Stimulated activated naive CD4-positive, alpha-beta T cell (primary cell): ENCODE measurements around the gene EBP.
A peak's percentile ranks its signal among the peaks of the same experiment; 100 is the strongest.
"Not testable (repeated sequence)": the region's sequence is repeated elsewhere in the genome, so short reads cannot be mapped to it uniquely, and the experiment has no call there.

Source experiments
- DNase-seq, 6 experiments: peaks; one replicate each; lab custom pipeline; 2025; lab: John Stamatoyannopoulos, UW

Gene EBP

DNA sequence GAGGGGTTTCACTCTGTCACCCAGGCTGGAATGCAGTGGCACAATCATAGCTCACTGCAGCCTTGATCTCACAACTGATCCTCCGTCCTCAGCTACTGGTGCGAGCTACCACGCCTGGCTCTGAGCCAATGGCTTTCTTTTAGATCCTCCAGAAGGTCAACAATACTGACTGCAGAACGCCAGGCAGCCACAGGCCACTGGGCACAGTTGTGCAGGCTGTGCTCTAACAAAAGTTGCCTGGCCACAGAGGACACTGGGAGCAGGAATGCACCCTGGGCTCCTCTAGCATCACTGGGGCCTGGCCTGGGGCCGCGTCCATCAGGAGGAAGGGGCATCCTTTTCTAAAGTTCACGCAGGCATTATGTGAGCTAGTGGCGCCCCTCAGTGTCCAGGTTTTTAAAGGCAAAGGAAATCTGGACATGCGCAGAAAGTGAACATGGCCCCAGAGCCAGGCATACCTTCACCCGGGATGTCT, 27.7 kb upstream of the EBP start:
- no peak for DNase-seq

DNA sequence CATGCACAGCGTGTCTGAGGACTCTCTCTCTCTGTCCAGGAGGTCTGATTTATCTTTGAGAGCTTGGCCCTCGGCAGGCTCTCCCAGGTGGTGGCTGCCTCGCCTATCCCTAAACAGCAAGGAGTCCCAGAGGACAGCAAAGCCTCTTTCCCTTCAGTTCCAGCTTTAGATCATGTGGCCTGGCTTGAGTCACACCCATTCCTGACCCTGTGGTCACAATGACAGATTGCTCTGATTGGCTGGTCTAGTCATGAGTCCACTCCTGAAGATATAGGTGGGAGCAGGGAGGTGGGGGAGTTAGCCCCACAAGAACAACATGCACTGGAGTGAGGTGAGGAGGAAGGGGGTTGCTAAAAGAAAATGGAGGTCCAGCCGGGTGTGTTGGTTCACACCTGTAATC, 24.9 kb upstream of the EBP start:
- DNase-seq, result no peak

DNA sequence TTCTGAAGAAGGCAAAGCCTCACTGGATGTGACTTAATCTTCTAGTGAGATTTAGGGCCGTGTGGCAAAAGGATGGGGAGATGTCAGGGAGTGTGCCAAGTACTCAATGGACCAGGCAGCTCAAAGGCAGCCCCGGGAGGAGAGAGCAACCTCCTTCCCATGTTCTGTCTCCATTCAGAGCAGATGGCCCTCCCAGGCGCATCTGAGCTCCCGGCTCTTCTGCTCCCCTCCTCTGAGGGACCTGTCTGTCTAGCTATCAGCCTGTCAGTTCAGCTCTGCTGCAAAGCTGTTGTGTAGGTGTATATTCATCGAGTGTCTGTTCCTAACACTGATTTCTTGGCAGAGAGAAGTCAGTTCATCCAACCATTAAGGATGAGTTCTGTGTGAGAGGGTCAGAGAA, 23.7 kb upstream of the EBP start:
- DNase-seq, result no peak

DNA sequence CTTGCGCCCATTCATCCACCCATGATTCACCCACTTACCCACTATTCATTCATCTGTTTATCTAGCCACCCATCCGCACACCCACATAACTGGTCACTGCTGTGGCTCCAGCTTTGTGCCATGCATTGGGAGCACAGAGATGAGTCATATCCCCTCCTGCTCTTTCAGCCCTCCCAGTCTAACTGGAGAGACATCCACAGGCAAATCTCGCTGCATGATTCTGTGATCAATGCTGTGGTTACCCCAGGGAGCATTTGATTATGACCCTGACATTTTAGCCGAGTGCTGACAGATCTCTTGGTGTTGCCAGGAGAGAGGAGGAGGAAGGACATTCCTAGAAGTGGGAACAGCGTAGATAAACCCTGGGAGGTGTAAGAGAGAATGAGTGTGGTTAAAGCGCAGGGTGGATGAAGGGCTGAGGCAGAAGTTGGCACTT, 23.2 kb upstream of the EBP start:
- no peak for DNase-seq

DNA sequence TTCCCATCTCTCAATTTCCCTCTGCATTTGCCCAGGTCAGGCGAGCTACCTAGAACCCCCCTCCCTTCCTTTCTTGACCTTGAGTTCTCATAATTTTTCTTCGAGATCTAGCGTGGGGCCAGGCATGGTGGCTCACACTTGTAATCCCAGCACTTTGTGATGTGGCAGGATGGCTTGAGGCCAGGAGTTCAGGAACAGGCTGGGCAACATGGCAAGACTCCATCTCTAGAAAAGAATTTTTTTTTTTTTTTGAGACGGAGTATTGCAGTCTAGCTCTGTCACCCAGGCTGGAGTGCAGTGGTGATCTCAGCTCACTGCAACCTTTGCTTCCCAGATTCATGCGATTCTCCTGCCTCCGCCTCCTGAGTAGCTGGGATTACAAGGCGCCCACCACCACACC, 17.3 kb upstream of the EBP start:
- no peak for DNase-seq

DNA sequence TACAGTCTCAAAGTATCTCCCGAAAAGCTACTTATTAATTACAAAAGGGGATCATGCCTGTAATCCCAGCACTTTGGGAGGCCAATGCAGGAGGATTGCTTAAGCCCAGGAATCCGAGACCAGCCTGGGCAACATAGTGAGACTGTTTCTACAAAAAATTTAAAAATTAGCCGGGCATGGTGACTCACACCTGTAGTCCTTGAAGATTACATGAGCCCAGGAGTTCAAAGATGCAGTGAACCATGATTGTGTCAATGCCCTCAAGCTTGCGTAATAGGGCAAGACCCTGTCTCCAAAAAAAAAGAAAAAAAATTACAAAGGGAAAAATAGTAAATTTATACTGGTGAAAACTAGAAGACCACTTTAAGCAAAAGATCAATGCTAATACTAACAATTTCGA, 16.1 kb upstream of the EBP start:
- no peak for DNase-seq

DNA sequence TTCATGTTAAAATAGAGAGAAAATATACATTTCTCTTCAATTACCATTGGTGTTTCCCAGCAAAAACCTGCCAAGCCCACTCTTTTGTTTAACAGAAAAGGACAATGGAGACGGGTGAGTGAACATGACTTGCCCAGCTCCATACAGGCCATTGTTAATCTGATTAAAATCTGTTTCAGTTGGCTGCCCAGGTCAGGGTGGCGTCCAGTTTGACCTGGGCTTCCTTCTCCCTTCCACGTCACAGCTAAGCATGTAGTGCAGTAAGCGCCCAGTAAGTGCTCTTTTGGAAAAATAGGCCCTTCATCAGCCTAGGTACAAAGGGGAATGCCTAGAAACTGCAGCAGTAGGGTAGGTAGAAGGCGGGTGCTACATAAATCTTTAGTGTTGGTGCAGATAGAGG, 14.4 kb upstream of the EBP start:
- DNase-seq, result no peak

DNA sequence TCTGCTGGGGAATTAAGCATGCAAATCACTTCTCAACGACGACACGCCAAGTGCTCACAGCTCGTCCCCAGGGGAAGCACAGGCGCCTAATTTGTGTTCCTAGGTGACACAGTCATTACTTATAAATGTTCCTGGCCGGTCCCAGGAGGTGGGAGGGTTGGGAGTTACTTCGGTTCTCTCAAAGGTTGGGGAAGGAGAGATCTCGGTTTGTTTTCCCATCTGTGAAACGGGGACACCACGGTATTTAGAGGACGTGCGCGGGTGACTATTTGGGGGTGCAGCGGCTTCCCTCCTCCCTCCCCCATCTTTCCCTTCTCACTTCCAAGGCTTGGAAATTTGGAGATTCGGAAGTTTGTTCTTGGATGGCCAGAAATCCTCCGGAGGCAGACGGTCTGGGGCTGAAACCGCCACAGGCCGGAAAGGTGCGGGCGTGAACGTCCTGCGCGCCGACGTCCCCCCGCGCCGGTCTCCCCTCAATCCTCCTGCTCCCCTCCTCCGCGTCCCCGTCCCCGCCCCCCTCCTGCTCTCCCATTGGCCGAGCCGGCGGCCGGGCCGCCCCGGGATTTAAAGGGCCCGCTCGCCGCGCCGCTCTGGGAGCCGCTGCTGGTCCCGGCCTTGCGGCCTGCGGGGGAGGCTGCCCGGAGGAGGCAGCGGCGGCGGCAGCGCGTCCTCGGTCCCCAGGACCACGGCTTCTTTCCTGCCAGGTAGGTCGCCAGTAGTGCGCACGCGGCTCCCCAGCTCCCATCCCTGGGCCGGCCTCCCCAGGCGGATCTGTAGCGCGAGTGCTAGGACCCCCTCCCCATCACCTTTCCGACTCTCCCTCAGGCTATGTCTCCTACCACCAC, 13.0 kb upstream of the EBP start, which contains the start of gene PORCN:
Gene PORCN, plus strand, starts transcription at position 593 of the 845 bp plus-strand sequence. CDS start 829 bp downstream, outside the sequence.
- DNase-seq, result peak; percentile 35 to 77 (median 64)

DNA sequence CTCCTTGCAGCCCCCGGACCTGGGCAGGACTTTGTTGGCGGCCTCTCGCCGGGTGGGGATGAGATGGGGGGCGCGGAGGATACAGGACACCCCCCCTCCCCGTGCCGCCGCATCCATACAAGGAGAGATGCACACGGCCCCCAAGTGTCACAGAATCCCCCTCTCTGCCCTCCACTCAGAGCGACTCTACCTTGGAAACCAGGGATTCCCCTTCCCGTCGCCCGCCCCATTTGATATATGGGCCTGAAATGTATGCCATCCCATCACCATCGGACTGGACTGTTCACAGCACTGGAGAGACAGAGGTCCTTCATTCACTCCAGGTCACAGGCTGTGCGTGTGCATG, 12.4 kb upstream of the EBP start:
- DNase-seq, result peak in 2 of 6 experiments; percentile 4 to 12

DNA sequence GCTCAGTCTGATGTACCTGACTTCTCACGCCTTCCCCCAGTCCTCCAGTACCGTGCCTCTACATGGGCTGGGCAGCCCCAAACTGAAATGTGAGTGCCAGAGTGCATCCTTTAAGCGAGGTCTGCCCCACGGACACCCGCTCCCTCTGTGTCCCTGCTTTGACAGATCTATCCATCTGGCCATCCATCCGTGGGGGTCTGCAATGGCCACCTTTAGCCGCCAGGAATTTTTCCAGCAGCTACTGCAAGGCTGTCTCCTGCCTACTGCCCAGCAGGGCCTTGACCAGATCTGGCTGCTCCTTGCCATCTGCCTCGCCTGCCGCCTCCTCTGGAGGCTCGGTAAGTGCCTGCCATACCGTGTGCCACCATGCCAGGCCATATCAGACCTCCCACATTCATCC, 12.0 kb upstream of the EBP start:
- DNase-seq, result no peak

DNA sequence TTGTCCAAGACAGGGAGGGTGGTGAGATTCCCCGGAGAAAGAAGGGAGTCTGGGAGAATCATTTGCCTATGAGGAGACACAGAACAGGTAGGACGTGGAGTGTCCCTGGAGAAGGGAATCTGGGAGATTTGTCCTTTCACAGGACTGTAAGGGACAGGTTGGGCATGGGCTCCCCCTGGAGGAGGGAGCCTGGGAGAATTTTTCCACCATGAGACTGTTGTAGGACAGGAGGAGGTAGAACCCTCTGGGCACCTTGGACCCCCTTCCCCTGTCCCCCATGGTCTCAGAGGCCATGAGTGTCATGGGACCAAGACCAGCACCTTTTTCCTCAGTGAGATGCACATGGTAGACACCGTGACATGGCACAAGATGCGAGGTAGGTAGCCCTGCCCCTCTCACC, 10.0 kb upstream of the EBP start:
- no peak for DNase-seq

DNA sequence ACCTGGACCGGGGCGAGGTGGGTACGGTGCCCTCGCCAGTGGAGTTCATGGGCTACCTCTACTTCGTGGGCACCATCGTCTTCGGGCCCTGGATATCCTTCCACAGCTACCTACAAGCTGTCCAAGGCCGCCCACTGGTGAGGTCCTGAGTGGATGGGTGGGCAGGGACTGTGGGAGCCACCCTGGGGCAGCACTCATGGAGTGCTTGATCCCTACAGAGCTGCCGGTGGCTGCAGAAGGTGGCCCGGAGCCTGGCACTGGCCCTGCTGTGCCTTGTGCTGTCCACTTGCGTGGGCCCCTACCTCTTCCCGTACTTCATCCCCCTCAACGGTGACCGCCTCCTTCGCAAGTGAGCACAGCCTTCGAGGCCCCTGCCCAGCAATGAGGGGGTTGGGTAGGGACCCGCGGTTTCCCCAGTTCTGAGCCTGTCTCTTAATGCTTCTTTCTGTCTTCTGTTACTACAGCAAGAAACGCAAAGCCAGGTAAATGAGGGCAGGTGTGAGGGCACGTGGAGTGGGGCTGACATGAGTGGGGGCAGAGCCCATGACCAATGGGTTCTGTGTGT, 9.2 kb upstream of the EBP start:
- no peak for DNase-seq

DNA sequence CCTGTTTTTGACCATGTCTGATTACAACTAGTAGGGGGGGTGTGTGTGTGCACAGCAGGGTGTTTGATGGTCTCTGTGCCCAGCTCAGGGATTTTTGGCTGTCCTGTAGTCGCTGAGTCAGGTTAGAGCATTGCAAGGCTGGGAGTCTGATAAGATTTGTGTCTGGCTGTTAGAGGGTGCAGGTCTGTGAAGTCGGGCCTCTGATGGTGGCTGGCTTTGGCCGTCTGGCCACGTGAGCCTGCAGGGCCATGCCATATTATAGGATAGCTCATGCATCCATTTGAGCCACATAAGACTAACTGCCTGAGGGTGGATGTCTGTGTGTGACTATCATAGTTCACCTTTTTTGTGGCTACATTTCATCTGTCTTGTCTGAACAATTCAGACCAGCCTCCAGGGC, 7.9 kb upstream of the EBP start:
- DNase-seq, result no peak

DNA sequence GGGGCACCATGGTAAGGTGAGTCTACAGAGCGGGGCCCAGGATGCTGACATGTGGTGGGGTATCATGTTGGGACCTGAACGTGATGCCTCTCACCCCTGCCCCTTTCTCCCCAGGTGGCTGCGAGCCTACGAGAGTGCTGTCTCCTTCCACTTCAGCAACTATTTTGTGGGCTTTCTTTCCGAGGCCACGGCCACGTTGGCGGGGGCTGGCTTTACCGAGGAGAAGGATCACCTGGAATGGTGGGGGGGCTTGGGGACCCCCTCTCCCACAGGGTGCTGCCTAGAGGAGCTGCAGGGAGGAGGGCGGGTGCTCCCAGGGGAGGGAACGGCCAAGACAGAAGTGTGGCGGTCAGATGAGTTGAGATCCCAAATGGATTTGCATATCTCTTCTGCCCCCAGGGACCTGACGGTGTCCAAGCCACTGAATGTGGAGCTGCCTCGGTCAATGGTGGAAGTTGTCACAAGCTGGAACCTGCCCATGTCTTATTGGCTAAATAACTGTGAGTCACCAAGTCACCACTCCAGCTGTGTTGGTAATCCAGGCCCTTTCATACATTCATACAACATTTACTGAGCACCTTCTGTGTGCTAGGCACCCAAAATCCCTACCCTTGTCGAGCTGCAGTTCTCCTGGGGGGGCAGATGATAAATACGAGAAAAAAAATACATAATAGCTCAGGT, 7.3 kb upstream of the EBP start:
- DNase-seq, result no peak

DNA sequence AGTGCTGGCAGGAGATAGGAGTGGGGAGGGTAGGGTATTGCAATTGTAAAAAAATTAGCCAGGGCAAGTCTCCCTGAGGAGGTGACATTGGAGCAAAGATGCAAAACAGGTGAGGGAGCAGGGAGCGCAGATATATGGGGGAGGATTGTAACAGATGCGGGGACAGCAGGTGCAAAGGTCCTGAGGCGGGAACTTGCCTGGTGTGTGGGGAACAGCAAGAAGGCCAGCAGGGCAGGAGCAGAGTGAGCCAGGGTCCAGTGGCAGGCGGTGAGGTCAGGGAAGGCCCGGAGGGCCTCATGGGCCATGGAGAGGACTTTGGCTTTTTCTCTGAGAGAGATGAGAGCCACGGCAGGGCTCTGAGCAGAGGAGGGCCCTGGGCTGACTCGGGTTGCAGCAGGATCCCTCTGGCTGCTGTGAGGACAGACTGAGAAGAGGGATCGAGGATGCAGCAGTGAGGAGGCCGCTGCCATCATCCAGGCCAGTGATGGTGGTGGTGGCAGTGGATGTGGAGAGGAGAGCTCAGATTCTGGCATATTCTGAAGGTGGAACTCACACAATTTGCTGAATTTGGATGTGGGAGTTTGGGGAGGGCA, 6.6 kb upstream of the EBP start:
- DNase-seq, result no peak

DNA sequence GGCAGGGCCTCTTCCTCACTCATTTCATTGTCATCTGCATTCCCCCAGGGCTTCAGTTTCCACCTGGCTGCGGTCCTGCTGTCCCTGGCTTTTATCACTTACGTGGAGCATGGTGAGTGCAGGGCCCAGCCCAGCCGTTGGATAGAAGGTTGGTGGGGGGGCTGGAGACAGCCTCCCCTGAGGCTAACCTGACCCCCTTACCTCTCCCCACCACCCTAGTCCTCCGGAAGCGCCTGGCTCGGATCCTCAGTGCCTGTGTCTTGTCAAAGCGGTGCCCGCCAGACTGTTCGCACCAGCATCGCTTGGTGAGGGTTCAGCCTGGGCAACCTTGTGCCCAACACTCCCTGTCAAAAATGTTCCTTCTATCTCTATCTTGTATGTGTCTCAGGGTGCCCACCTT, 5.8 kb upstream of the EBP start:
- no peak for DNase-seq

DNA sequence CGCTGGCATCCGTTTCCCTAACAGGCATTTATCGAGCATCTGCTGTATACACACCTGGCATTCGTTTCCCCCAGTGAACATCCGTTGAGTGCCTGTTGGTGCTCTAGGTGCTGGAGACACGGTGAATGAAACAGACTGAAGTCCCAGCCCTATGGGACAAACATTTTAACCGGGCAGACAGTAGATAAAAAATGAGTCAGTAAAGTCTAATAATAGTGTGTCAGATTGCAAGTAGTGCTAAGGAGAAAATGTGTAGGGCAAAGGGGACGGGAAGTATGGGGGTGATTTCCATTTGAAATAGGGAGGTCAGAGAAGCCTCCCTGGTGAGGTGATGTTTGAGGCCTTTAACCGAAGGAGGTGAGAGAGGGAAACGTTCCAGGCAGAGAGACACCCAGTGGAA, 5.3 kb upstream of the EBP start:
- DNase-seq, result no peak

DNA sequence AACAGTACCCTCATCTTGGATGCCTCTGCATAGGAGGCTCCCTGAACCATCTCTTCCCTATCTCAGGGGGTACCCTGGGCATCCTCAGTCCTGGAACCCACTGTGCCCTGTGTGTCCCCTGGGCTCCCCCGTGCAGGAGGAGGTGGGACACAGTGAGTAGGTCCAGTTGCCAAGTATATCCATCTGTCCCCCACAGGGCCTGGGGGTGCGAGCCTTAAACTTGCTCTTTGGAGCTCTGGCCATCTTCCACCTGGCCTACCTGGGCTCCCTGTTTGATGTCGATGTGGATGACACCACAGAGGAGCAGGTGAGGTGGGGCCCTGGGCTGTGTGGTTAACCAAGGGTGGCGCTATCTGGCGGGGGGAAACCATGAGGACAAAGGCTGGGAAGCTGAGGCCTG, 4.6 kb upstream of the EBP start:
- DNase-seq, result no peak

DNA sequence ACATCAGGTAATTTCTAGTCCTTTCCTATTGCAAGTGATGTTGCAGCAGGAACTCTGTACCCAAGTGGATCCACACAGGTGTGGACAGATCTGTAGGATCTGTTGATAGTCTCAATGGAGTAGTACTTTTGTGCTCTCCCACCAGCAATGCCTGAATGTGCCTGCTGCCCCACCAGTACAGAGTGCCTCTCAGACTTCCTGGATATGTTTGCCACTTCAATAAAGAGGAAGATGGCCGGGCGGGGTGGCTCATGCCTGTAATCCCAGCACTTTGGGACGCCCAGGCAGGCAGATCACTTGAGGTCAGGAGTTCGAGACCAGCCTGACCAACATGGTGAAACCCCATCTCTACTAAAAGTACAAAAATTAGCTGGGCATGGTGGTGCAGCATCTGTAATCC, 2.1 kb upstream of the EBP start:
- not testable (repeated sequence) for DNase-seq

DNA sequence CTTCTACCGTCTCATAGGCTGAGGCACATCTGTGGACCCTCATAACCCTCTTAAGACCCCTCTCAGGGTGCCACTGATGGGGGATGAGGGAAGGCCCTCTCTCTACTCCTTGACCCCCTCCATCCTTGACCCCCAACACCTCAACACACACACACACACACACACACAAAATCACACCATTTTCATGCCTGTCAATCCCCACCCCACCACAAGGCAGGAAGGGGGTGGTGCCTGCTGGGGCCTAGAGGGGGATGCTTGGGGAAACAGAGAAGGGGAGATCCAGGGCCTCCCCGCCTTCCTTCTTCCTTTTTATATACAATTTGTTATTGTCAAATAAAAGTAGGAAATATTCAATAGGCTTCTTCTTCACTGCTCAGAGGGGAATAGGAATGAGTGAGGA, 1.2 kb upstream of the EBP start:
- DNase-seq, result no peak

DNA sequence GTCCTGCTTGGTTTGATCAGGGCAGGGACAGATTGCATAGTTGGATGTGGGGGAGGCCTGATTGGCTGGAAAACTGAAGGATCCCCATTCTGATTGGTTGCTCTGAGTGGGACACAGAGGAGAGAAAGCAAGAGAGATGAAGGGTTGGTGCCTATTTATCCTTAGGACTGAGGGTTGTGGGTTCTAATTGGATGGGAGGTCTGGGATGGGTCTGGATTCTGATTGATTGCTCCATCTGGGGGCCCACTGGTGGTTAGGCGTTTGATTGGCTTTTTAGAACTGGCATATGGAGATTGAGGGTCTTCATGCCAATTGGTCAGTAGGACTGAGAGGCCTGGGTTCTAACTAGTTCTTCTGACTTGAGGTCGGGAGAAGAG, 644 bp upstream of the EBP start:
- DNase-seq, result no peak

DNA sequence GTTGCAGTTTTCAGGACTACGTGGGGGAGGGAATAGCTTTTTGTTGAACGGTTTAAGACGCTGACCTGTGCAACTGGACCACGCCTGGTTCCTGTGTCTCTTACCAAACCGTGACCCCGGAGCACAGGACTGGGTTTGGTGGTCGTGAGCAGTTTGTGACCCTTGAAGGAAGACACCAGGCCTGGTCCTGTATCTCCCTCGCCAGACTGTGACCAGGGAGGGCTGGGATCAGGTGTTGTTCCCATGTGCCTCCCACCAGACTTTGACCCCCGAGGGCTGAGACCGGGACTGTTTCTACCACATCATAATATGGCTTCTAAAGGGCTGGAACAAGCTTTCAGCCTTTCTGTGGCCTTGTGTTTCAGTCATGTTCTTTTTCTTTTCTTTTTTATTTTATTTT, 683 bp downstream of the EBP start:
- DNase-seq, result no peak

DNA sequence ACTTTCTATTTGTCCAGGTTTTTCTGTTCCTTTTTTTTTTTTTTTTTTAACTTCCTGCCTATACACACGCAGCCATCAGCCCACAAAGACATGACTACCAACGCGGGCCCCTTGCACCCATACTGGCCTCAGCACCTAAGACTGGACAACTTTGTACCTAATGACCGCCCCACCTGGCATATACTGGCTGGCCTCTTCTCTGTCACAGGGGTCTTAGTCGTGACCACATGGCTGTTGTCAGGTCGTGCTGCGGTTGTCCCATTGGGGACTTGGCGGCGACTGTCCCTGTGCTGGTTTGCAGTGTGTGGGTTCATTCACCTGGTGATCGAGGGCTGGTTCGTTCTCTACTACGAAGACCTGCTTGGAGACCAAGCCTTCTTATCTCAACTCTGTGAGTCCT, 2.1 kb downstream of the EBP start:
- DNase-seq, result no peak
